H1 (cell line): ENCODE measurements around the gene CACNA1C. TPM values are rescaled to one million over a fixed set of nuclear protein-coding genes. Genes with fewer than 3 reads are reported as not detected.

Experiments
- CTCF ChIA-PET: fragments of 300-600 bp; sonication (Branson Sonifier 250); formaldehyde crosslinking; loops from one replicate; lab custom pipeline; 2021; ENCODE audit not compliant: partially characterized antibody; lab: Charles Lee
- POLR2A ChIA-PET: fragments of 300-600 bp; sonication (Branson Sonifier 250); formaldehyde crosslinking; loops from one replicate; lab custom pipeline; 2021; ENCODE audit warnings: inconsistent platforms; ENCODE audit not compliant: partially characterized antibody; lab: Charles Lee
- DNase-seq, 2 experiments: peaks; one replicate each; pipeline versions ENCODE4 v3.0.0 to v3.0.0-alpha.2; 2010 to 2022; ENCODE audit warnings: low spot score in 2 of 2, low read depth in 1 of 2, mixed read lengths in 1 of 2
- FAIRE-seq: peaks from 2 replicates; lab custom pipeline; 2011; peaks lifted over from hg19 to GRCh38; lab: Jason Lieb, UNC
- H2AFZ ChIP-seq: 2 replicates; pipeline ENCODE4 v1.8.1; 2012; ENCODE audit warnings: low read length, inconsistent platforms
- H2AK5ac ChIP-seq: 2 replicates; pipeline ENCODE4 v1.6.1; 2013; ENCODE audit warnings: low read depth, low read length
- H2BK120ac ChIP-seq: replicated peaks from 2 replicates; pipeline ENCODE3; 2013; ENCODE audit warnings: low read depth, low read length, inconsistent platforms
- H2BK12ac ChIP-seq: 2 replicates; pipeline ENCODE4 v1.6.1; 2013; ENCODE audit warnings: low read depth, low read length
- H2BK15ac ChIP-seq: 2 replicates; pipeline ENCODE4 v1.6.1; 2013; ENCODE audit warnings: low read length
- H2BK20ac ChIP-seq: 2 replicates; pipeline ENCODE4 v1.6.1; 2013; ENCODE audit warnings: low read length
- H2BK5ac ChIP-seq: 2 replicates; pipeline ENCODE4 v1.6.1; 2013; ENCODE audit warnings: low read depth, low read length
- H3K14ac ChIP-seq: 2 replicates; pipeline ENCODE4 v1.6.1; 2013; ENCODE audit warnings: inconsistent platforms; ENCODE audit not compliant: insufficient read length
- H3K18ac ChIP-seq: 2 replicates; pipeline ENCODE4 v1.6.1; 2013; ENCODE audit warnings: low read length; ENCODE audit errors: extremely low read depth
- H3K23ac ChIP-seq: 2 replicates; pipeline ENCODE4 v1.6.1; 2013; ENCODE audit warnings: inconsistent platforms; ENCODE audit not compliant: insufficient read length
- H3K23me2 ChIP-seq: 2 replicates; pipeline ENCODE4 v1.6.1; 2013; ENCODE audit warnings: low read depth, low read length
- H3K27ac ChIP-seq: 2 replicates; pipeline ENCODE4 v1.6.1; 2011; ENCODE audit warnings: low read depth, low read length, inconsistent platforms
- H3K27me3 ChIP-seq, 4 experiments: replicated peaks in 1 of 4; 1 replicate in 1 of 4; 2 replicates in 3 of 4; pipeline versions ENCODE4 v1.6.1 to v1.8.1; 2011 to 2013; ENCODE audit warnings: low read length in 3 of 4, mild to moderate bottlenecking in 3 of 4, inconsistent platforms in 2 of 4, mixed read lengths in 2 of 4, moderate library complexity in 1 of 4; ENCODE audit not compliant: control insufficient read depth in 3 of 4, insufficient read depth in 3 of 4; ENCODE audit errors: extremely low read depth in 1 of 4
- H3K36me3 ChIP-seq, 4 experiments: 2 replicates each; pipeline versions ENCODE4 v1.6.1 to v1.8.1; 2011 to 2013; ENCODE audit warnings: mild to moderate bottlenecking in 4 of 4, low read length in 3 of 4, moderate library complexity in 2 of 4, control low read depth in 1 of 4, inconsistent platforms in 1 of 4; ENCODE audit not compliant: insufficient read depth in 4 of 4, control insufficient read depth in 2 of 4
- H3K4ac ChIP-seq: replicated peaks from 2 replicates; pipeline ENCODE3; 2013; ENCODE audit warnings: low read length, low read depth, mixed read lengths, inconsistent platforms; ENCODE audit not compliant: insufficient read length
- H3K4me1 ChIP-seq, 4 experiments: replicated peaks in 1 of 4; 1 replicate in 1 of 4; 2 replicates in 3 of 4; pipeline versions ENCODE4 v1.6.1 to v1.8.1; 2011 to 2013; ENCODE audit warnings: low read length in 3 of 4, inconsistent platforms in 2 of 4, mixed read lengths in 1 of 4; ENCODE audit not compliant: insufficient read depth in 4 of 4, control insufficient read depth in 3 of 4
- H3K4me2 ChIP-seq, 2 experiments: 2 replicates each; pipeline versions ENCODE4 v1.6.1 to v1.8.1; 2011 to 2013; ENCODE audit warnings: low read depth in 2 of 2, low read length in 2 of 2, control low read depth in 1 of 2, inconsistent platforms in 1 of 2, mild to moderate bottlenecking in 1 of 2; ENCODE audit not compliant: insufficient read depth in 1 of 2
- H3K4me3 ChIP-seq, 4 experiments: fragments of 200-600, 300-600 bp in 1 of 4; sonication (generic), shearing (Covaris generic), sonication (Bioruptor Twin) in 1 of 4; 2 replicates each; pipeline versions ENCODE4 v1.5.1 to v1.8.1; 2011 to 2016; ENCODE audit warnings: low read length in 4 of 4, low read depth in 3 of 4, control low read depth in 2 of 4, inconsistent platforms in 2 of 4, mild to moderate bottlenecking in 2 of 4, mixed read lengths in 1 of 4, moderate library complexity in 1 of 4; ENCODE audit not compliant: insufficient read depth in 2 of 4; ENCODE audit errors: extremely low read depth in 1 of 4
- H3K56ac ChIP-seq: replicated peaks from 2 replicates; pipeline ENCODE3; 2013; ENCODE audit warnings: low read depth, mild to moderate bottlenecking, mixed read lengths, low read length, inconsistent platforms; ENCODE audit not compliant: insufficient read length
- H3K79me1 ChIP-seq: 2 replicates; pipeline ENCODE4 v1.6.1; 2013; ENCODE audit warnings: low read depth, low read length, control low read depth
- H3K79me2 ChIP-seq, 2 experiments: 2 replicates each; pipeline versions ENCODE4 v1.6.1 to v1.8.1; 2012 to 2013; ENCODE audit warnings: low read length in 2 of 2, mild to moderate bottlenecking in 2 of 2, inconsistent platforms in 1 of 2; ENCODE audit not compliant: insufficient read depth in 2 of 2, control insufficient read depth in 1 of 2
- H3K9ac ChIP-seq, 4 experiments: replicated peaks in 1 of 4; 1 replicate in 1 of 4; 2 replicates in 3 of 4; pipeline versions ENCODE4 v1.6.1 to v1.8.1; 2011 to 2013; ENCODE audit warnings: low read depth in 3 of 4, low read length in 3 of 4, control low read depth in 2 of 4, mild to moderate bottlenecking in 2 of 4, moderate library complexity in 2 of 4, inconsistent platforms in 1 of 4; ENCODE audit errors: extremely low read depth in 1 of 4
- H3K9me3 ChIP-seq, 2 experiments: 2 replicates each; pipeline versions ENCODE4 v1.6.1 to v1.8.1; 2012 to 2013; ENCODE audit warnings: mild to moderate bottlenecking in 2 of 2, moderate library complexity in 2 of 2, control low read depth in 1 of 2, inconsistent platforms in 1 of 2, low read depth in 1 of 2, low read length in 1 of 2, mixed read lengths in 1 of 2; ENCODE audit not compliant: insufficient read depth in 2 of 2
- H4K20me1 ChIP-seq, 2 experiments: replicated peaks in 1 of 2; 2 replicates each; pipeline versions ENCODE3 to v1.8.1; 2011 to 2013; ENCODE audit warnings: inconsistent platforms in 2 of 2, low read length in 2 of 2, mild to moderate bottlenecking in 1 of 2; ENCODE audit not compliant: insufficient read depth in 2 of 2, control insufficient read depth in 1 of 2
- H4K5ac ChIP-seq: 2 replicates; pipeline ENCODE4 v1.6.1; 2013; ENCODE audit warnings: low read length, low read depth, mixed read lengths, inconsistent platforms; ENCODE audit not compliant: insufficient read length
- H4K8ac ChIP-seq: 2 replicates; pipeline ENCODE4 v1.8.0; 2013; ENCODE audit warnings: mild to moderate bottlenecking, moderate library complexity, low read length, inconsistent platforms; ENCODE audit not compliant: insufficient read depth; ENCODE audit errors: extremely low read depth
- H4K91ac ChIP-seq: replicated peaks from 2 replicates; pipeline ENCODE3; 2013; ENCODE audit warnings: low read length, mixed read lengths, inconsistent platforms; ENCODE audit not compliant: insufficient read length
- BCL11A ChIP-seq, 2 experiments: IDR thresholded peaks; one replicate each; pipeline ENCODE4 v1.6.1; 2011; ENCODE audit warnings: low read depth in 2 of 2, low read length in 2 of 2, mild to moderate bottlenecking in 2 of 2
- HDAC2 ChIP-seq, 2 experiments: fragments of 300-600 bp in 1 of 2; sonication (generic) in 1 of 2; IDR thresholded peaks; 2 replicates each; pipeline ENCODE4 v1.6.1; 2011 to 2012; ENCODE audit warnings: low read depth in 2 of 2, low read length in 2 of 2, mild to moderate bottlenecking in 2 of 2, moderate library complexity in 2 of 2, borderline replicate concordance in 1 of 2, inconsistent platforms in 1 of 2
- HDAC6 ChIP-seq: IDR thresholded peaks from one replicate; pipeline ENCODE4 v1.7.1; 2012; ENCODE audit warnings: low read depth, mild to moderate bottlenecking, inconsistent platforms, low read length, moderate library complexity
- KDM4A ChIP-seq: IDR thresholded peaks from one replicate; pipeline ENCODE4 v1.7.1; 2012; ENCODE audit warnings: low read depth, mild to moderate bottlenecking, moderate library complexity, low read length, inconsistent platforms; ENCODE audit not compliant: severe bottlenecking
- KDM5A ChIP-seq: fragments of 200-600 bp; IDR thresholded peaks from 2 replicates; pipeline ENCODE4 v1.7.1; 2012; ENCODE audit warnings: mild to moderate bottlenecking, low read length, inconsistent platforms, mixed read lengths
- POLR2AphosphoS5 ChIP-seq: IDR thresholded peaks from 2 replicates; pipeline ENCODE4 v1.6.1; 2011; ENCODE audit warnings: low read depth, low read length
- SIRT6 ChIP-seq: IDR thresholded peaks from one replicate; pipeline ENCODE4 v1.7.1; 2012; ENCODE audit warnings: low read length, inconsistent platforms
- SP2 ChIP-seq: IDR thresholded peaks from 2 replicates; pipeline ENCODE4 v1.6.1; 2012; ENCODE audit warnings: mild to moderate bottlenecking, low read length, inconsistent platforms
- SUZ12 ChIP-seq: fragments of 200-600 bp; sonication (generic); IDR thresholded peaks from 2 replicates; pipeline ENCODE4 v1.6.1; 2012; ENCODE audit warnings: mild to moderate bottlenecking, inconsistent platforms, low read length, moderate library complexity, mixed read lengths
- TCF12 ChIP-seq: IDR thresholded peaks from 2 replicates; pipeline ENCODE4 v1.6.1; 2011; ENCODE audit warnings: low read depth, mild to moderate bottlenecking, low read length
- TEAD4 ChIP-seq: IDR thresholded peaks from 2 replicates; pipeline ENCODE4 v1.6.1; 2012; ENCODE audit warnings: low read depth, low read length, inconsistent platforms, mixed read lengths
- WGBS, 2 experiments: shearing (Covaris generic) in 1 of 2; methylation state at CpG; one replicate each; pipeline versions ENCODE4 v1.1.6 to v1.1.7; 2013 to 2015; ENCODE audit warnings: low lambda C conversion rate in 2 of 2, mixed read lengths in 2 of 2, inconsistent platforms in 1 of 2, low coverage in 1 of 2, missing lambda C conversion rate in 1 of 2; ENCODE audit not compliant: insufficient replicate concordance in 2 of 2, insufficient coverage in 1 of 2, insufficient read length in 1 of 2; ENCODE audit errors: extremely low coverage in 1 of 2, missing lambda C conversion rate in 1 of 2; 5-methylcytosine and 5-hydroxymethylcytosine counted together
- polyA plus RNA-seq, 7 experiments: library from polyadenylated mRNA; depleted of rRNA in 3 of 7; stranded (reverse) in 5 of 7; unstranded in 2 of 7; fragments of >200 nt in 5 of 7; fragments of 200-250 nt in 2 of 7; gene quantifications; 1 replicate in 5 of 7; 2 replicates in 1 of 7; 4 replicates in 1 of 7; pipeline versions ENCODE4 v1.2.1 to v1.2.3, GENCODE V29; 2011 to 2013; ENCODE audit warnings: missing spikeins in 2 of 7, mixed read lengths in 2 of 7
- total RNA-seq: library from RNA; stranded (reverse); fragmentation: NEBNext Ultra II Directional; extraction: Animal tissue kit (Norgen Biotek cat#: 25700); gene quantifications from 2 replicates; pipeline ENCODE4 v1.2.1, GENCODE V29; 2021
- TF ChIP-seq, protein P1 (sequence below): IDR thresholded peaks from 2 replicates; pipeline ENCODE4 v1.6.1; 2012; ENCODE audit warnings: low read length, inconsistent platforms

The CACNA1C gene
- total and polyA plus RNA-seq, 2 of the 8 experiments (the other 6 are each of a cell fraction or from before 2014, with no cell fraction given): 1.3 TPM

DNA sequence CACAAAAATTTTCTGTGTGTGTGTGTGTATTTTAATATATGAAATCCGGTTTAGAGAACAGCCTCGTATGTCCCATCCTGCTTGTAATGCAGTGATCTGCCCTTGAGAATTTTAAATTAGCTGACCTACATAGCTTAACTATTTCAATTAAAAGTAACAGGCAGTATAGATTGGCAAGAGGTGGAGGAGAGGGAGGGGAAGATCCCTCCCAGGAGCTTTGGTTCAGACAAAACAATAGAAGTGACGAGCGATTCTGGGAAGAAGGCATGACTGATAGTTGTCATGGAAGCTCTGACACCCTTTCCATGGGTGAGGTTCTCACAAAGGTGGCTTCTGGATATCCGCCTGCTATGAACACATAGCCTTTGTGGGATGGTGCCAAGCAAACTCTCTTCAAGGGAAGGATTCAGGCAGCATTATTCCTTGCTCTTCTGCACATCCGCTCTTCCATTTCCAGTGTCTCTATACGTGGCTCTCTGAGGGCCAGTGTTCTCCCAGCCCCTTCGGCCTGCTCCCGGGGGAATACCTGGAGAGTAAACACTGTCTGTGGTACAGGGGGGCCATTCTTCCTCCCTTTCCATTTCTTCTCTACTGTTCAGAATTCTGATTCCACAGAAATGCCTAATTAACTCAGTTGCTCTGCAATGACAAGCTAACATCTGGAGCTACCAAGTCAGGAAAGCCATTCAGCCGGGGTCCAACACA is 182.0 kb downstream of the CACNA1C start:
- Histone ChIP-seq H3K79me1 (no peaks in the 10 kb centered on the region), H3K23ac (no peak overlapping the region), H2BK12ac (no peak overlapping the region), H4K20me1 (peaks cover 0 to 2% of the 10 kb centered on the region in 2 experiments), H3K27ac (no peak overlapping the region), H4K91ac (no peak overlapping the region), H3K4me1 (peaks cover 0 to 1% (median 0%) of the 10 kb centered on the region in 4 experiments; a peak in 1 of 7 replicates), H2AFZ (no peak overlapping the region), H3K9me3 (0 out of 4 replicates have a peak, but pooled peaks cover 0 to 2% of the 10 kb centered on the region in 2 experiments), H3K23me2 (no peaks in the 10 kb centered on the region), H2AK5ac (no peak overlapping the region), H4K5ac (no peak overlapping the region), H3K14ac (no peak overlapping the region), H3K4me3 (no peak overlapping the region), H3K9ac (no peak overlapping the region), H3K4me2 (no peak overlapping the region), H3K36me3 (no peaks in the 10 kb centered on the region), H2BK20ac (no peak overlapping the region), H3K18ac (no peak overlapping the region), H2BK120ac (no peak overlapping the region), H4K8ac (no peak overlapping the region), H2BK15ac (no peak overlapping the region), H3K56ac (no peak overlapping the region), H3K27me3 (no peaks in the 10 kb centered on the region), H3K79me2 (no peaks in the 10 kb centered on the region), H2BK5ac (no peak overlapping the region), H3K4ac (no peak overlapping the region)
- POLR2A ChIA-PET: no interaction called here
- CTCF ChIA-PET: interaction anchor here (0.9 to 1.5 kb wide), 3 partner anchors 54 to 177 kb away, joined by 3 to 4 read pairs (median 4); no protein-coding TSS in a partner anchor
- WGBS, 2 experiments: 92% methylated on average over 9 of the region's 10 CpGs; no CpG with 5 or more reads in 1 of the 2 experiments
- no peak for TF ChIP-seq KDM4A
- no peak for TF ChIP-seq SP2
- no peak for TF ChIP-seq SUZ12
- TF ChIP-seq, protein P1, sequence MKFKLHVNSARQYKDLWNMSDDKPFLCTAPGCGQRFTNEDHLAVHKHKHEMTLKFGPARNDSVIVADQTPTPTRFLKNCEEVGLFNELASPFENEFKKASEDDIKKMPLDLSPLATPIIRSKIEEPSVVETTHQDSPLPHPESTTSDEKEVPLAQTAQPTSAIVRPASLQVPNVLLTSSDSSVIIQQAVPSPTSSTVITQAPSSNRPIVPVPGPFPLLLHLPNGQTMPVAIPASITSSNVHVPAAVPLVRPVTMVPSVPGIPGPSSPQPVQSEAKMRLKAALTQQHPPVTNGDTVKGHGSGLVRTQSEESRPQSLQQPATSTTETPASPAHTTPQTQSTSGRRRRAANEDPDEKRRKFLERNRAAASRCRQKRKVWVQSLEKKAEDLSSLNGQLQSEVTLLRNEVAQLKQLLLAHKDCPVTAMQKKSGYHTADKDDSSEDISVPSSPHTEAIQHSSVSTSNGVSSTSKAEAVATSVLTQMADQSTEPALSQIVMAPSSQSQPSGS: no peak
- TF ChIP-seq KDM5A: no peak
- no peak for TF ChIP-seq HDAC2 (IDR thresholded peaks at IDR 0.05; ENCODE audit: borderline replicate concordance in 1 of 2, low read depth in 2 of 2, low read length in 2 of 2)
- no peak for TF ChIP-seq TEAD4
- no peak for TF ChIP-seq TCF12
- TF ChIP-seq HDAC6: no peak
- TF ChIP-seq SIRT6: no peak
- TF ChIP-seq POLR2AphosphoS5: no peak
- TF ChIP-seq BCL11A (IDR thresholded peaks at IDR 0.05; ENCODE audit: low read depth in 2 of 2, low read length in 2 of 2): no peak
- DNase-seq (no peak), FAIRE-seq (no peak)
